H1 (cell line): ENCODE measurements around the gene MT1G. TPM values are rescaled to one million over a fixed set of nuclear protein-coding genes. Genes with fewer than 3 reads are reported as not detected.

Source experiments
- HDAC2 ChIP-seq, 2 experiments: fragments of 300-600 bp in 1 of 2; sonication (generic) in 1 of 2; IDR thresholded peaks; 2 replicates each; pipeline ENCODE4 v1.6.1; 2011 to 2012; ENCODE audit warnings: low read depth in 2 of 2, low read length in 2 of 2, mild to moderate bottlenecking in 2 of 2, moderate library complexity in 2 of 2, borderline replicate concordance in 1 of 2, inconsistent platforms in 1 of 2
- JUN ChIP-seq: IDR thresholded peaks from 2 replicates; pipeline ENCODE4 v1.6.1; 2011; ENCODE audit warnings: low read depth, mild to moderate bottlenecking, improper control_type of control experiment, low read length
- polyA plus RNA-seq, 7 experiments: library from polyadenylated mRNA; depleted of rRNA in 3 of 7; stranded (reverse) in 5 of 7; unstranded in 2 of 7; fragments of >200 nt in 5 of 7; fragments of 200-250 nt in 2 of 7; gene quantifications; 1 replicate in 5 of 7; 2 replicates in 1 of 7; 4 replicates in 1 of 7; pipeline versions ENCODE4 v1.2.1 to v1.2.3, GENCODE V29; 2011 to 2013; ENCODE audit warnings: missing spikeins in 2 of 7, mixed read lengths in 2 of 7
- total RNA-seq: library from RNA; stranded (reverse); fragmentation: NEBNext Ultra II Directional; extraction: Animal tissue kit (Norgen Biotek cat#: 25700); gene quantifications from 2 replicates; pipeline ENCODE4 v1.2.1, GENCODE V29; 2021

Gene MT1G
- total and polyA plus RNA-seq, 2 of the 8 experiments (the other 6 are each of a cell fraction or from before 2014, with no cell fraction given) = 17.7 to 515 TPM

GRCh38 chr16:56643833-56644232 is 24.0 kb downstream of the MT1G start (continued):
- no peak for TF ChIP-seq JUN
- no peak for TF ChIP-seq HDAC2 (IDR thresholded peaks at IDR 0.05; ENCODE audit: borderline replicate concordance in 1 of 2, low read depth in 2 of 2, low read length in 2 of 2)
